Astrocyte of the hippocampus (primary cell): ENCODE measurements around the gene TAP2.
"Not testable (repeated sequence)": the region's sequence is repeated elsewhere in the genome, so short reads cannot be mapped to it uniquely, and the experiment has no call there.

ENCODE experiments used
- DNase-seq: peaks from one replicate; pipeline ENCODE4 v3.0.0; 2011; ENCODE audit warnings: low read depth, low spot score

TAP2 gene

DNA sequence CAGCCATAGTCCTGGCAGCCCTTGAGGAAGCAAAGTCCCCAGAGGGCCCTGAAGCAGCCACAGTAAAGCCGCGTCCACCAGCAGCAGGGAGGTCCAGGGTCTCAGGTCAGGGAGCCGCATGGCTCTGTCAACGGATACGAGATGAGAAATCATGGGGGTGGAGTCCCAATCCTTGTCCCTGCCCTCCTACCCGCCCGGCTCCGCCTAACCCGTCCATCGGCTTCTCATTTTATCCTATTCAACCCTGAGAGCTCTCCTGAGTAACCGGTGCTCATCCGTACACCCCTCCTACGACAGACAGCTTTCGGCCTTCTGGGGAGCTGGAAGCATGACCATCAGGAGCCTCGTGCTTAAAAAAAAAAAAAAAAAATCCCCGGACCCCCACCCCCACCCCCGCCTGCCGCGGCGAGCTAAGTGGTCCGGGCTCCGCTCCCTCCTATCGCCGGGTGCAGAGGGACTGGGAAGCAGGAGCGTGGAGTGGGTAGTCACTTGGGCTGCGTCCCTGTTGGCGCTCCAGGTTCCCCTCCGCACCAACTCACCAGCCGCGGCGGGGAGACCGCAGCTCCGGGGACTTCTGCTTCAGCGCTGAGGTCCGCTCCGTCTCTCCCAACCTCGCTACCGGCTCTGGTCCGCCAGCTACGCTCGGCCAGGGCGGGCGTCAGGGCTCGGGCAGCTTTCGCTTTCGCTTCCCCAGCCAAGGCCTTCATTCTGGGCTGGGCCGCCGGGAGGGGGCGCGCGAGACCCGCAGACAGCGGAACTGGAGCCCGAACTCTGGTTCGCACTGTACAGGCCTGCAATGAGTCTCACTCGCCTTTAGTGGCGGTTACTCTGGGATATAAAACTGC lies at the start of gene TAP2:
TAP2 (minus strand) TSS at position 626 of the 845 bp plus-strand sequence; CDS start at position 120, 506 bp downstream.
- DNase-seq: peak; percentile 98

DNA sequence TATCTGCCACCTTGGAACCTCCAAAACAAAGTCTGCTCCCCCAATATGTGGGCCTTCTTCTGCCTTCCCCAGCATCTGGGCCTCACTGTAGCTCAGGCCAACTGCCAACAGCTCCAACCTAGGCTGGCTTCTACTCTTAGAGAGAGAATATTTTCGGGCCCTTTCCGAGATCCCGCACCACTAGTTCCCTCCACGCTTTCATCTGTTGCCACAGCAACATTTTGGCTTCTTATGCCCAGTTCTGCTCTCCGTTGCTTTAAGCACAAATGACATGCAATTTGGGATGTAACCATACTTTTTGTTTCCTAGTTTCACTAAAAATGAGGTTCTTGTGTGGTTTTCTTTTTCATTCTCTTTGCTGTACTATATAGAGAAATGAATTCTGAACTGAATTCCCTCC lies 49.1 kb upstream of the TAP2 start:
- DNase-seq: no peak

DNA sequence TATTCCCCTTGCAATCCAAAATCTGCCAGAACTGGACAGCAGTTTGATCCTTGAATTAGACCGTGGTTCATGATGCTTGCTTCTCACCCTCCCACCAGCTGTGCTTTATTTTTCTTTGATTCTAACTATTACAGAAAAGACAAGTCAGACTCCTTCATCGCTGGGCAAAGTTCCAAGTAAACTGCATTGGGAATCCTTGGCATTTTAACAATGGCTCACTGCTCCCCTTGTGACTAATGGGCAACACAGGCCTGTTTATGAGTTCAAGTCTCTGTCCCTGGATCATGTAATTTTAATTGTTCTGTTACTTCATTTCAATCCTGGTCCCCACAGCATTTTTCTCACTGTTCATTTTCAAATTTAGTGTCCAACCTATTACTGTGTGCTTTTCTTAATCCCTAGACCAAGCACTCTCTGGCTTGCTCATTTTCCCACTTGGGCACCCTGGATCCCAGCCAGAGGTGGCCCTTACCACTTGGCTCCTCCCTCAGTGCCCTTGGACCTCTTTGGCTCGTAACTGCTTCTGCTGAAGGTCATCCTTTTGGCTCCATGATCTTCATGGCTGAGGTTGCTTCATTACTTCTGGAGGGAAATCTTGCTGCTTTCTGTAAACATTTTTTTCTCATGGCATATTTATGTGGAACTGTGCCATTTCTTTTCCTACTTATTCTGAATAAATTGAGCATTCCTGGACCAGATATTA lies 48.3 kb upstream of the TAP2 start:
- DNase-seq: peak; percentile 53

DNA sequence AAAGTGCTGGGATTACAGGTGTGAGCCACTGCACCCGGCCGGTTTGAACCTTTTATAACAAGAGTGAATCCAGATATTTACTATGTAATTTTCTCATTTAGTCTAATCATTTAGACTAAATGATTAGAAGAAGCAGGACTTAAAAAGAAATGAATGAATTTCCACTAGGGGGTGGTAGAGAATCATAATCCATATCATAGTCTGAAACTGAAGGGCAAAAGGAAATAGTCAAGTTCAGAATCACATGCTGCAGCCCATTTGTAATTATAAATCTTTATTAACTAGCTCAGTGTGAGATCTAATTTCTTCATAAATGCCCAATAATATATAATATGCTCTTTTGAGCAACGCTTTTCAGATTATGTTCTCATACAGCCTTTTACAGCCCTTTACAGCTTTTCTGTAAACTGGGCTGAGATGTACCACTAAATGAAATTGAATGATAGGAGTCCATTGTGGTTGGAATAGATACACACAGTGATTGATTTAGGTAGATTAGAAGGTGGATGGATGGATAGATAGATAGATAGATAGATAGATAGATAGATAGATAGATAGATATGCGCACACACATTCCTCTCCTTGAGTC lies 47.3 kb upstream of the TAP2 start:
- DNase-seq: peak; percentile 75

DNA sequence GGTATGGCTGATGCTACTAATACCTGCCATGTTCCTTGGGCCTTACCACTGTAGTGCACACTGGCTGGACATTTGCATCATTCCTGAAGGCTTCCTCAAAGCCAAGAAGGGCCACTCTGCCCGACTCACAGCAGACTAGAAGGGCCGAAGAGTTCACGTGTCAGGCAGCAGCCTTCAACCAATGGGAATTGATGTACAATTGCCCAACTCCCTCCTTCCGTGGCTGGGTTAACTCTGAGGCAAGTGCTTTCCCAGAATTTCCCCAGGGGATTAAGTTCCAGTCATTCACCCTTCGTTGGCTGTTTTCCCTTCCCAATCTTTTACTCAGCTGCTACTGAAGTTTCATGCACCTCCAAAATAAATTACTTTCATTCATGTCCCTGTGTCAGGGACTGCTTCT lies 45.2 kb upstream of the TAP2 start:
- DNase-seq: peak; percentile 11

DNA sequence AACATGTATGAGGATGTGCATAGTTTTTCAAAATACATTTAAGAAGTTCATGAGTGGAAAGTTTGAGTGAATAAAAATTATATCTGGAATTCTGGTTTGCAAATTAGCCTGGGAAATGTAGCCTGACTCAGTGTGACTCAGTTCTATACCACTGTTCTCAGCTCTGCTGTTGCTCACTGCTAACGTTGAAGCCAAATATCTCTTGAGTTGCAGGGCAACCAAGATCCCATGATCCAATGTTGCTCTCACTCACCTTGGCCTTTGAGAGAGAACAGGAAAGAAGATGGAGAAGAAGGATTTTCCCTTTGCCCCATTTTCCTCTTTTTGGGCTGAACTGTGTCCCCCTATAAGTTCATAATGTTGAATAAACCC lies 44.3 kb upstream of the TAP2 start:
- DNase-seq: peak; percentile 48

DNA sequence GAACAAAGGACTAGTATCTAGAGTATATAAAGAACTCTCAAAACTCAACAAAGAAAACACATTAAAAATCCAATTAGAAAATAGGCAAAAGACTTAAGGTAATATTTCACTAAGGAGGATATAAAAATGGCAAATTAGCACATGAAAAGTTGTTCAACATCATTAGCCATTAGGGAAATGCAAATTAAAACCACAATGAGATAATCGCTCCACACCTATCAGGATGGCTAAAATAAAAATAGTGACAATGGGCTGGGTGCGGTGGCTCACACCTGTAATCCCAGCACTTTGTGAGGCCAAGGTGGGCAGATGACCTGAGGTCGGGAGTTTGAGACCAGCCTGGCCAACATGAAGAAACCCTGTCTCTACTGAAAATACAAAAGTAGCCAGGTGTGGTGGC lies 42.4 kb upstream of the TAP2 start:
- not testable (repeated sequence) for DNase-seq

DNA sequence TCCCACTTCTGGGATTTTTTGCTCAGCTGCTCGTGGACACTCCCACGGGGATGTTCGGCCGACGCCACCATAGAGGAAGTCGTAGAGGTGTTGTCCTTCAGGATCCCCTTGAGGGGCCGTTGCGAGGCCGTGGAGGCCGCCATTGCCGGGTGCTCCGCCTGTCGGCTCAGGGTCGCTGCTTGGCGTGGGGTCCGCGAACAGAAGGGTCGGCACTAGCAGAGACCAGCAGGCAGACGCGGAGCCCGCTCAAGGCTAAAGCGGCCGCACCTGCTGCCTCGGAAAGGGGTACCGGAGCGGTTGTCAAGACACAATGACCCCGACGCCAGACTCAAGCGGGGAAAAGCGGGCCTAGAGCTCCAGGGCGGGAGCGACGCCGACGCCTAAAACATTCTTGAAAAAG lies 41.2 kb upstream of the TAP2 start:
- no peak for DNase-seq

DNA sequence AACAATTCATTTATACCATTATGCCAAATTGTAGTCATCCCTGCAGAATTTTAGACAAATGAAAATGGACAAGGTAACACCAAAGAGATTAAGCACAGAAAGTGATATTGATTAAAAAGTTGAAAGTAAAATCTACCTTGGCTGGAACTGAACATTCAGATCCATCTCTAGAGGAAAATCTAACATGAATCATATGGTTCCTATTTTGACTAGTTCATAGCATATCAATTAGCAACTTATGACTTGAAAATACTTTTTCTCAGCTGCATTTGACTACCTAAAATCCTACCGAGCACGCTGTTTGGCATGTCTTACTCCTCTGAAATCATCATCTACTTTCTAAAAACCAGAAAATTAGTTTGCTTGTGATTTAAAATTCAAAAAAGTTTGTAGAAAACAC lies 38.1 kb upstream of the TAP2 start:
- no peak for DNase-seq

DNA sequence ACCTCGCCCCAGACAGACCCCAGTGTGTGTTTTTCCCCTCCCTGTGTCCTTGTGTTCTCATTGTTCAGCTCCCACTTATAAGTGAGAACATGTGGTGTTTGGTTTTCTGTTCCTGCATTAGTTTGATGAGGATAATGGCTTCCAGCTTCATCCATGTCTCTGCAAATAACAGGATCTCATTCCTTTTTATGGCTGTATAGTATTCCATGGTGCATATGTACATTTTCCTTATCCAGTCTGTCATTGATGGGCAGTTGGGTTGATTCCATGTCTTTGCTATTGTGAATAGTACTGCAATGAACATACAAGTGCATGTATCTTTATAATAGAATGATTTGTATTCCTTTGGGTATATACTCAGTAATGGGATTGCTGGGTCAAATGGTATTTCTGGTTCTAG lies 35.4 kb upstream of the TAP2 start:
- DNase-seq: not testable (repeated sequence)

DNA sequence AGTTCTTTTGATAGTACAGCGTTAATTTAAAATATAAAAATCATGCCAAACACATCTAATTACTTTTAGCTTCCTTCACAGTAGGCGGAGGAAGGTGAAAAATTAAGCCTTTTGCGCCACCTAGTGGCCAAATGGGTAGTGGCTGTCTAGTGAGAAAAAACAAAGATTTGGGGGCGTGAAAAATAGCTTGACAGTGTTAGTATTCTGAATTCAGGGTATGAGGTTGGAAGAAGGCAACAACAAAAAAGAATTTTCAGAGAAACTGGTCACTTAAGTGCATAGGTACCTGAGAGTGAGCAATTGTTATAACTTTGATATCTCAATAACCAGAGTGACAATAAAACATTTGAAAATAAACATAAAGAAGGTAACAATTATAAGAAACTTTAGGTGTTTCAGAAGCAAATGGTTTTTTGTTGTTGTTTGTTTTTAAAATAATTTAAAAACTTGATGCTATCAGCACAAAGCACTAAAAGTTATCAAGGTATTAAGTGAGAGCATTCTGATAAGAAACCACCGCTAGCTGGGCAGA lies 29.8 kb upstream of the TAP2 start:
- peak; percentile 86 for DNase-seq

DNA sequence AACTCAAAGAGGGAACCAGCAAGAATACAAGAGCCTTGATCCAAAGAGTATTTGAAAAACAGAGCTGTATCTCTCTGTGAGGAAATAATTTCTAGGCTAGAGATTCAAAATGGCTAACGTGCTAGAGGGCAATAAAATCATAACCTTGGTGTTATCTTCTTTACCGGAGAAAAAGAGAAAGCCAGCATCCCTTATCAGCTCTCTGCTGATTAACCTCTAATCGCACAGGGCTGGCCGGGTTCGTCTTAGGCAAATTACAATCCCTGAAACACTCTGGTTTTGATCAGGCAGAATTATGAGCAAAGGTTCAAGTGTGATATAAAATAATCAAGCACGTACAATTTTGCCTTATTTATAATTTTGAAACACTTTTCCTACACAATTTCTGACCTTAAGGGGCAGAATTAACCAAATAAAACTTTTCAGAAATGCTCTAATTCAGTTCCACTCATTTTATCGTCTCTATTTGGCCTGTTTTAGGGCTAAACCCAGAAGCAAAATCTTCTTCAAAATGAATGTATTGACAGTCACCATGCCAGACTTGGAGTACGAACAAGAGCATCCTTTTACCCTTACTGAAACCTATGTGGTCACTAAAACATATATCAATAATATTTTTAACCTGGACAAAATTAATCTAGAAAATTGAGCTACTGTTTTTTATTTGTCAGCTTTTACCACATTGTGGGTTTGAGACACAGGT lies 29.2 kb upstream of the TAP2 start:
- no peak for DNase-seq

DNA sequence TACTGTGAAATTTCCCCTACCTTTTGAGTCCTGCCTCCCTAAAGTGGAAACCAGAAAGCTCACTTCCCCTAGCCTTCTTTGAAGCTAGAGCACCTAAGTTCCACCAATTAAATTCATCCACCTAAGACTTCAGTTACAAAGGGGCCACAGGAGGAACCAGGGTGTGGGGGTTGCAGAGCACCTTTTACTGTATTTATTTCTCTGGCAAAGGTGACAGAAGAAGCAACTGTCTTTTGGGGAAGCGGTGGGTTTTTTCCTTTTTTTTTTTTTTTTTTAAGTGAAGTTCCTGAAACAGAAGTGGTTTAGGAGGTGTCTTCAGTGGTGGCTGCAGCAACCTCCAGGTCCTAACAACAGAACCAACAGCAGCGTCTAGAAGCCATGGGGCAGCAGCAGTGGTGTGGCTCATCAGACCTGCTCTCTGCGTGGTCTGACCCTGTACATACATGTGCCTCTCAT lies 28.5 kb upstream of the TAP2 start:
- DNase-seq: no peak

DNA sequence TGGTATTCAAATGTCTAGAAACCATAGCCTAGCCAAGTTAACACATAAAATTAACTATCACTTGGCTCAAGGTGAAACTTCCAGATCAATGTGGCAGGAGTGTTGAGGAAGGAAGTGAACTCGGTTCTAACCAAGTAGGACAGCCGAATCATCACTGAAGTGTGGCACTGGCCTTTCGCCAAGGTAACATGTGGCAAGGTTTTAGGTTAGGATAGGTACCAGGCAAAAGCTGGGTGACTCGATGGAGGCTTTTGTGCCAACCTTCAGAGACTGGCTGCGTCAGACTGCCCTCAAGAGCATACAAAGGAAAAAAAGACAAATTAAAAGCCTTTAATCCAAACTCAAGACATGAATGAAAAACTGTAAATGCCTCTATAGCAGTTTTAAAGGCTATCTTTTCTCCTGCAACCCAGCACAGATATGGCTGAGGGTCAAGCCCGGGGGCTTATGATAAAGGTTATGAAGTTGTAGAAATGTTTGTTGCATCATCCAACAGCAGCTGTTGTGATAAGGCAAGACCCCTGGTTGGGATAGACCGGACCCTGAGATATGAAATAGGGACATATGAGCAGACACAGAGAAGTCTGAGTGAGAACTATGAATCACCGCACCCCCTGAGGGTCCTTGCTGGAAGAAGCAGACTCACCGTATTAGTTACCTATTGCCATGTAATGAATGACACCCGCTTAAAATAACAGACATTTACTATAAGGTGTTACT lies 27.3 kb upstream of the TAP2 start:
- DNase-seq: no peak

DNA sequence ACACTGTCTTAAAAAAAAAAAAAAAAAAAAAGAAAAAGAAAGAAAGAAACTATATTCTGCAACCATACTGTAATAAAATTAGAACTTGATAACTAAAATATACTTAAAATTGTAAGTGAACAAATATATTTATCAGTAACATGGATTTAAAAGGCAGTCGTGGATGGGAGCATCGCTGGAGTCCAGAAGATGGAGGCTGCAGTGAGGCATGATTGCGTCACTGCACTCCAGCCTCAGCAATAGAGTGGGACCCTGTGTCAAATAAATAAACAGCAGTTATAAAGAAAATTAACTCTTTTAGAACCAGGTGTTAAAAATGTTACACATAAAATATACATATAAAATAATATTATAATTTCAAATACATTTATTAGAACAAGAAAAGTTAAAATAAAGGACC lies 24.2 kb upstream of the TAP2 start:
- DNase-seq: no peak

DNA sequence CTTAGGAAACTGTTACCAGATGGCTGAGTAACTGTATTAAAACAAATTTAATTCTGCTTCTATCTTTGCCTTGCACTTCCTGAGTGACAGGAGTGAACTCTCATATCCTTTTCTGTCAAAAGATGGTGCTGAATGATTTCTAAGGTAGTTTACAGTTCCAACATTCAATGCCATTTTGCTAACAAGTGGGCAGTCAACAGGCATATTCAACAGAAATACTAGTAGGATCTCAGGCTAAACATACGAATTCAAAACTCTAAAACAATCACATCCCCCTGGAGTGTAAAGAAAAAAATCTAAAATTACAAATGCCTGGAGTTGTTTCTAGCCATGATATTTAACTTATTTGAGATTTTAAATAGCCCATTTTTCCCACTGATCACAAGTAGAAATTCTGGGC lies 22.1 kb upstream of the TAP2 start:
- DNase-seq: no peak

DNA sequence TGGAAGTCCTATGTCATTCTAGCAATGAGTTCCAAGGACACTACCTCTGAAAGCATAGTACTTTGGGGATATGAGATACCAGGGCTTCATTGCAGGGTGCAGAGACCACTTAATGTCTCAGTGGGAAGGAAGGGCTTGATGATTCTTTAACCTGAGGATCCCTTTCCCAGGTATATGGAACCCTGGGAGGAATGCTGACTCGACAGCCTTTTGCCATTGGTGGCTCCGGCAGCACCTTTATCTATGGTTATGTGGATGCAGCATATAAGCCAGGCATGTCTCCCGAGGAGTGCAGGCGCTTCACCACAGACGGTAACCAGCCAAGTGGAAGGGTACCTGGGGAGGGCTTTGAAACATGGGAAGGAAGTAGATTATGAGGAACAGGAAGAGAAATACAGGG lies 19.7 kb upstream of the TAP2 start:
- no peak for DNase-seq

DNA sequence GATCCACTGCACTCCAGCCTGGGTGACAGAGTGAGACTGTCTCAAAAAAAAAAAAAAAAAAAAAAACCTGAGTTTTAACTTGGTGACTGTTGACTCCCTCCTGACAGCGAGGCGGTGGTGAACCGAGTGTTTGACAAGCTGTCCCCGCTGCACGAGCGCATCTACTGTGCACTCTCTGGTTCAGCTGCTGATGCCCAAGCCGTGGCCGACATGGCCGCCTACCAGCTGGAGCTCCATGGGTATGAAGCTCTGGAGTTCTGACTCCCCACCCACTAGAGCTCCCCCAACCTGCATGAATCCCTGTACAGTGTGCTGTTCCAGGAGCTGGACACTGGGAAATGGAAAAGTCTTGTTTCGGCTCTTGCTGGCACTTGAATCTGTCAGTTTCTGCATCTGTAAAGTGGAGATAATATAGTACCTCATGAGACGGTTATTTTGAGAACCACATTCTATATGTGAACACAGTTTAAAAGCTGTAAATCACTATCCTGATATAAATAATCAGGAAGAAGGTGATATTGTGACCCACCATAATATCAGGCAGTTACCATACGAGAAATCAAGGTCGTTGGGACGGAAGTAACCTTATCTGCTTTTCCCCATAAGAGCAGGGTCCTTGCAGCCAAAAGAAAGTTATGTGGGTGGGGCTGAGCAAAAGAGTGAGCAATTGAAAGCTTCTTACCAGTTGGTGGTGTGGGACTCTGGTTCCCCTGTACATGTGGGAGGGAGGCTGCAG lies 18.8 kb upstream of the TAP2 start:
- DNase-seq: no peak

DNA sequence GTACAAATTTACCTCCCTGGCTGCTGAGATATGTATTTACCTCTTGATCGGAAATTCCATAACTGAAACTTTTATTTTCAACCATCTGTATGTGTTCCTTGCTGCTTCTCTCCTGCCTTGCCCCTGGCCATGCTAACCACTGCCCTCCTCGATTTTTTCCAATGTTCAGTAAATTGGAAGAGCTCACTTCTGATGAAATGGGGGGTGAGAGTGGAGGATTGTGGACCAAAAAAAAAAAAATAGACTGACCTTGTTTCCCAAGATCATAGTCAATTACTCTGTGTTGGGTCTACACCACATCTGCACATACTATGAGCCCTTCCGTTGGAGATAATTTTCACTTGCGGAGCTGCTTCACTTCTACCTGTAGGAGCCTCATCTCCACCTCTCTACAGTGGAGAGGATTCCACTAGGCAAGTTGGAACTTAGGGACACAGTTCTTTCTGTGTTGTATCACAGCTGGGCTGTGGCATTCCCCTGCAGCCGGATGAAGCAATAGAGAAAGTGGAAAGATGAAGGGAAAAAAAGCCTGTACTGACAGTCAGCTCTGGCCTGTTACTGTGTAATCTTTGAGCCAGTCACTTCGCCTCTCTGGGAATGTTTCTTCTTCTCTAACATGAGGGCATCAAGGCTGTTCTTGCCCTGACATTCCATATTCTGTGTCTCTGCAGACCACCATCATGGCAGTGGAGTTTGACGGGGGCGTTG lies 17.1 kb upstream of the TAP2 start:
- DNase-seq: no peak
